ENCODE data around the gene ATXN2L. TPM values are rescaled to one million over a fixed set of nuclear protein-coding genes. Genes with fewer than 3 reads are reported as not detected.

ATXN2L gene
- total and polyA plus RNA-seq, 2 of the 13 experiments (the other 11 are each of a cell fraction or from before 2014, with no cell fraction given) = 40.8 to 55.1 TPM

DNA sequence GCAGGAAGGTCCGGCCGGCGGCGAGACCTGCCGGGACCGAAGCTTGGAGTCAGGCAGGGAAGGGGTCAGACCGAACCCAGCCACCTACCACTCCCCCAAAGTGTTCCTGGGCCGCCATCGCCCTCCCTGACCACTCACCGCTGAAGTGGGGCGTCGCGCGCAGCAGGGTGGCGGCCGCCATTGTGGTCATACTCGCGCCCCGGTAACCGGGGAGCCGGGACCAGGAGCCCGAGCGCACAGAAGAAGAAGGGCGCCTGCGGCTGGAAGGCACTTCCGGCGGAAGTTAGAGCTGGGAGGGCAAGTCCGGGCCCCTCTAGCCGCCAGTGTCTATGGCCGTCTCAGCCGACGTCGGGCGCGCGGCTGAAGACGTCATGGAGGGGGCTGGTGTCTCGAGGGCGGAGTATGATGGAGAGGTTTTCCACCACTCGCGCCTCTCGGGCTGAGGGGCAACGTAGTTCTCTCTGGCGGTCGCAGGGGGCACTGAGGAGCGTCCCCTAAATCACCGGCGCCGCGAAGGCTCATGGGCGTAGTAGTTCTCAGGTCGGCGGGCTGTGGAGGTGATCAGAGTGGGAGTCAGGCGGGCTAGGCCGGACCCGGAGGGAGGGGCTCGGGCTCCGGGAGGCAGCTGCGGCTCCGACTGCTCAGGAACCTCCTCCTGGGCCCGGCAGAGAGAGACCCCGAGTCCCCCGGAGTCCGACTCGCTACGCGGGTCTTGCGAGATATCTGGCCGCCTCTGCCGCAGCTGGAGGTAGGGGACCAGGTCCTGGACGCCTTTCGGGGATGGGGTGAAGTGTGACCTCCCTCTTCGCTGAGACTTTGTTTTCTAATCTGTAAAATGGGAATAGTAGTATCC is 23.5 kb downstream of the ATXN2L start, which contains the start of gene TUFM (continued):
- TF ChIP-seq, protein P1, sequence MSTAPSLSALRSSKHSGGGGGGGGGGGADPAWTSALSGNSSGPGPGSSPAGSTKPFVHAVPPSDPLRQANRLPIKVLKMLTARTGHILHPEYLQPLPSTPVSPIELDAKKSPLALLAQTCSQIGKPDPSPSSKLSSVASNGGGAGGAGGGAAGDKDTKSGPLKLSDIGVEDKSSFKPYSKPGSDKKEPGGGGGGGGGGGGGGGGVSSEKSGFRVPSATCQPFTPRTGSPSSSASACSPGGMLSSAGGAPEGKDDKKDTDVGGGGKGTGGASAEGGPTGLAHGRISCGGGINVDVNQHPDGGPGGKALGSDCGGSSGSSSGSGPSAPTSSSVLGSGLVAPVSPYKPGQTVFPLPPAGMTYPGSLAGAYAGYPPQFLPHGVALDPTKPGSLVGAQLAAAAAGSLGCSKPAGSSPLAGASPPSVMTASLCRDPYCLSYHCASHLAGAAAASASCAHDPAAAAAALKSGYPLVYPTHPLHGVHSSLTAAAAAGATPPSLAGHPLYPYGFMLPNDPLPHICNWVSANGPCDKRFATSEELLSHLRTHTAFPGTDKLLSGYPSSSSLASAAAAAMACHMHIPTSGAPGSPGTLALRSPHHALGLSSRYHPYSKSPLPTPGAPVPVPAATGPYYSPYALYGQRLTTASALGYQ (CRISPR knock-in tag; IDR thresholded peaks at IDR 0.05) = peak; percentile 55; the same call in 1 of the 2 replicates
- TF ChIP-seq FOXO1 (CRISPR knock-in tag; IDR thresholded peaks at IDR 0.05) (peak; percentile 11; the same call in 1 of the 2 replicates), ZNF160 (CRISPR knock-in tag; IDR thresholded peaks at IDR 0.05) (0 out of 2 replicates have a peak, but pooled peaks have one; percentile 50), HNRNPUL1 (IDR thresholded peaks at IDR 0.05; ENCODE audit: low read depth, low read length) (peak; percentile 68), TAF1 (CRISPR knock-in tag; IDR thresholded peaks at IDR 0.05) (peak; percentile 95), ZBTB46 (CRISPR knock-in tag; IDR thresholded peaks at IDR 0.05; ENCODE audit: borderline replicate concordance) (no peak), NR2F6 (IDR thresholded peaks at IDR 0.05) (peak; percentile 44; the same call in 1 of the 2 replicates), NR2F6 (CRISPR knock-in tag; IDR thresholded peaks at IDR 0.05) (peak; percentile 57), ZNF138 (CRISPR knock-in tag; IDR thresholded peaks at IDR 0.05; ENCODE audit: low read depth) (no peak; the same call in 1 of the 2 replicates), SP1 (IDR thresholded peaks at IDR 0.05) (no peak), SP1 (CRISPR knock-in tag; IDR thresholded peaks at IDR 0.05) (peak; percentile 89)
- TF ChIP-seq, protein P2, sequence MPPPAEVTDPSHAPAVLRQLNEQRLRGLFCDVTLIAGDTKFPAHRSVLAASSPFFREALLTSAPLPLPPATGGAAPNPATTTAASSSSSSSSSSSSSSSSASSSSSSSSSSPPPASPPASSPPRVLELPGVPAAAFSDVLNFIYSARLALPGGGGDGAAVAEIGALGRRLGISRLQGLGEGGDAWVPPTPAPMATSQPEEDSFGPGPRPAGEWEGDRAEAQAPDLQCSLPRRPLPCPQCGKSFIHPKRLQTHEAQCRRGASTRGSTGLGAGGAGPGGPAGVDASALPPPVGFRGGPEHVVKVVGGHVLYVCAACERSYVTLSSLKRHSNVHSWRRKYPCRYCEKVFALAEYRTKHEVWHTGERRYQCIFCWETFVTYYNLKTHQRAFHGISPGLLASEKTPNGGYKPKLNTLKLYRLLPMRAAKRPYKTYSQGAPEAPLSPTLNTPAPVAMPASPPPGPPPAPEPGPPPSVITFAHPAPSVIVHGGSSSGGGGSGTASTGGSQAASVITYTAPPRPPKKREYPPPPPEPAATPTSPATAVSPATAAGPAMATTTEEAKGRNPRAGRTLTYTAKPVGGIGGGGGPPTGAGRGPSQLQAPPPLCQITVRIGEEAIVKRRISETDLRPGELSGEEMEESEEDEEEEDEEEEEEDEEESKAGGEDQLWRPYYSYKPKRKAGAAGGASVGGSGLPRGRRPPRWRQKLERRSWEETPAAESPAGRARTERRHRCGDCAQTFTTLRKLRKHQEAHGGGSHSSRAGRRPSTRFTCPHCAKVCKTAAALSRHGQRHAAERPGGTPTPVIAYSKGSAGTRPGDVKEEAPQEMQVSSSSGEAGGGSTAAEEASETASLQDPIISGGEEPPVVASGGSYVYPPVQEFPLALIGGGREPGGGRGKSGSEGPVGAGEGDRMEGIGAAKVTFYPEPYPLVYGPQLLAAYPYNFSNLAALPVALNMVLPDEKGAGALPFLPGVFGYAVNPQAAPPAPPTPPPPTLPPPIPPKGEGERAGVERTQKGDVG (CRISPR knock-in tag; IDR thresholded peaks at IDR 0.05; ENCODE audit: borderline replicate concordance) = peak; percentile 86
- TF ChIP-seq, protein P3, sequence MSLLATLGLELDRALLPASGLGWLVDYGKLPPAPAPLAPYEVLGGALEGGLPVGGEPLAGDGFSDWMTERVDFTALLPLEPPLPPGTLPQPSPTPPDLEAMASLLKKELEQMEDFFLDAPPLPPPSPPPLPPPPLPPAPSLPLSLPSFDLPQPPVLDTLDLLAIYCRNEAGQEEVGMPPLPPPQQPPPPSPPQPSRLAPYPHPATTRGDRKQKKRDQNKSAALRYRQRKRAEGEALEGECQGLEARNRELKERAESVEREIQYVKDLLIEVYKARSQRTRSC (CRISPR knock-in tag; IDR thresholded peaks at IDR 0.05; ENCODE audit: low read depth) = no peak
- TF ChIP-seq, protein P4, sequence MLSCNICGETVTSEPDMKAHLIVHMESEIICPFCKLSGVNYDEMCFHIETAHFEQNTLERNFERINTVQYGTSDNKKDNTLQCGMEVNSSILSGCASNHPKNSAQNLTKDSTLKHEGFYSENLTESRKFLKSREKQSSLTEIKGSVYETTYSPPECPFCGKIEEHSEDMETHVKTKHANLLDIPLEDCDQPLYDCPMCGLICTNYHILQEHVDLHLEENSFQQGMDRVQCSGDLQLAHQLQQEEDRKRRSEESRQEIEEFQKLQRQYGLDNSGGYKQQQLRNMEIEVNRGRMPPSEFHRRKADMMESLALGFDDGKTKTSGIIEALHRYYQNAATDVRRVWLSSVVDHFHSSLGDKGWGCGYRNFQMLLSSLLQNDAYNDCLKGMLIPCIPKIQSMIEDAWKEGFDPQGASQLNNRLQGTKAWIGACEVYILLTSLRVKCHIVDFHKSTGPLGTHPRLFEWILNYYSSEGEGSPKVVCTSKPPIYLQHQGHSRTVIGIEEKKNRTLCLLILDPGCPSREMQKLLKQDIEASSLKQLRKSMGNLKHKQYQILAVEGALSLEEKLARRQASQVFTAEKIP (CRISPR knock-in tag; IDR thresholded peaks at IDR 0.05; ENCODE audit: borderline replicate concordance) = no peak
